Measurements from ENCODE around the gene GCK.

DNA sequence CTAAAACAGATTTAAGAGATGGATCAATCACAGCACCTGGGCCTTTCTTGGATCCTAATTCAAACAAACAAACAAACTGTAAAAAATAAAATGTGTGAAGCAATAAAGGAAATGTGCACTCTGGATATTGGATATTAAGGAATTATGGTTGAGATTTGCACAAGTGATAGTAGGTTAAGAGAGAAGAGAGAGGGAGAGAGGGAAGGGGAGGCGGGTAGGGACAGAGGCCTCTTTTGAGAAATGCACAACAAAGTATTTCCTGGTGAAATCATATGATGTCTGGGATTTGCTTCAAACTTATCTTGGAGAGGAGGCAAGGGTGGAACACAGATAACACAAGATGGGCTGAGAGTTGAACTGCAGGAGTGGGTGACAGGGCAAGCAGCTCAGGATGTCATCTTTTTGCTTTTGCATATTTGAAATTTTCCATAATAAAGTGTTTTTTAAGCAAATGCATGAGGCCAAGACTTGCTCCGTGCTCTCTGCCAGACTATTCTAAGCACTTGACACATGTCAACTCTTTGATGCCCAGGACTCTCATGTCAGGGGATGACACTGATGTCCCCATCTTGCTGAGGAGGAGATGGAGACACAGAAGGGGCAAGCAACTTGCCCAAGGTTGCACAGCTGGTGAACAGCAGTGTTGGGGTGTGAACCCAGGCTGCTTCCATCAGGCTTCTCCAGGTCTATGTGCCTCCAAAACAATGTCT, 94.2 kb downstream of the GCK start:
- TF ChIP-seq, protein P1, sequence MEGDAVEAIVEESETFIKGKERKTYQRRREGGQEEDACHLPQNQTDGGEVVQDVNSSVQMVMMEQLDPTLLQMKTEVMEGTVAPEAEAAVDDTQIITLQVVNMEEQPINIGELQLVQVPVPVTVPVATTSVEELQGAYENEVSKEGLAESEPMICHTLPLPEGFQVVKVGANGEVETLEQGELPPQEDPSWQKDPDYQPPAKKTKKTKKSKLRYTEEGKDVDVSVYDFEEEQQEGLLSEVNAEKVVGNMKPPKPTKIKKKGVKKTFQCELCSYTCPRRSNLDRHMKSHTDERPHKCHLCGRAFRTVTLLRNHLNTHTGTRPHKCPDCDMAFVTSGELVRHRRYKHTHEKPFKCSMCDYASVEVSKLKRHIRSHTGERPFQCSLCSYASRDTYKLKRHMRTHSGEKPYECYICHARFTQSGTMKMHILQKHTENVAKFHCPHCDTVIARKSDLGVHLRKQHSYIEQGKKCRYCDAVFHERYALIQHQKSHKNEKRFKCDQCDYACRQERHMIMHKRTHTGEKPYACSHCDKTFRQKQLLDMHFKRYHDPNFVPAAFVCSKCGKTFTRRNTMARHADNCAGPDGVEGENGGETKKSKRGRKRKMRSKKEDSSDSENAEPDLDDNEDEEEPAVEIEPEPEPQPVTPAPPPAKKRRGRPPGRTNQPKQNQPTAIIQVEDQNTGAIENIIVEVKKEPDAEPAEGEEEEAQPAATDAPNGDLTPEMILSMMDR (IDR thresholded peaks at IDR 0.05), result no peak
- TF ChIP-seq POLR2AphosphoS5 (IDR thresholded peaks at IDR 0.05), result no peak
